AG20443 (cell line): ENCODE measurements around the gene KLC1.
A peak's percentile ranks its signal among the peaks of the same experiment; 100 is the strongest.

Experiments used
- DNase-seq: peaks from one replicate; pipeline ENCODE4 v3.0.0; 2012; ENCODE audit warnings: low spot score, mixed read lengths

Gene KLC1

DNA sequence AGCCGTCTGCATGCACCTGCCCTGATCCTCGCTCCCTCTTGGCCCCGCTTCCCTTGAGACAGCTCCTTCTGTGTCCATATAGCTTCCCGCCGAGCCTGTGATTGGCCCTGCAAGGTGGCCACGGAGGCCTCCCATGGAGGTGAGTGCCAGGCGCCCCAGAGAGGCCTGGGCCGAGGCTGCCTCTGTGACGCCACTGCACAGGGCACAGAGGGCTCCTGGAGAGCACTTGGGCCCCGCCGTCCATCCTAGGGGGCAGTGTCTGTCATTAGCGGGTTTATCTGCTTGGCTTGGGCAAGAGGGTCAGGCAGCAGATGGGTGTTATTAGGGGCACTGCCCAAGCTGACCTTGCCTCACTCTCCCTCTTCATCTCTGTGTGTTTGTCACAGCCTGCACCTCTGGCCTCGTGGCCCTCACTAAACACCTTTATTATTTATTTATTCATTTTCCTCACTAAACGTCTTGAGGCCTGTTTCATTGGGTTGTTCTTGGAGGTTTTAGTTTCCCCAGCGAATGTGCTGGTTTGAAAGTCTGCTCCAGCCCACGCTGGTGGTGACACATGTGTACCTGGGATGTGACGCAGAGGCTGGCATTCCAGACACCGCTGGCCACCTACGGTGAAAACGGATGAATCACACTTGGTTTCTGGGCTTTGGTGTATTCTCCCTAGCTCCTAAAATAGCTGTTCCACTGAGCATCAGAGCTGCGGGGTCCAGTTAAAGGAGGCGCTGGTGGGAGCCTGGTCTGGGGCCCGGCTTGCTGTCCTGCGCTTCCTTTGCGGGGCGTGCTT is 92.5 kb downstream of the KLC1 start:
- peak; percentile 29 for DNase-seq

- DNase-seq: no peak
These were observed 94.7 kb downstream of the KLC1 start for GRCh38 chr14:103723748-103724081.

DNA sequence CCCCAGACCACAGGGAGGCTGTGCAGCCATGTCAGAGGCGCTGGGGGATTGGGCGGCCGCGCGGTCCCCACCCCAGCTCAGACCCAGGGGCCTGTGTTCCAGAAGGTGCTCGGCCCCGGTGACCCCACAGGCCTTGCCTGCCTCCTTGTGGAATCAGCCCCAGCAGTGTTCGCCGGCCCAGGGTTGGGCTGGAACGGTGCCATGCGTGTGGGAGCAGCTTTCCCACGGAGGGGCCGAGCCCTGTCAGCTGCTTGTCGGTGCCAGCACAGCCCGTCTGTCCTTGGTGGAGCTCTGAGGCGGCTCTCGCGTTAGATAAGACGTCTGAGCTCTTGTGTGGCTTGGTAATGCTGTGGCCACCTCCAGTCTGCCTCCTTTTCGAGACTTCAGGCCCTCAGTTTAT is 95.1 kb downstream of the KLC1 start:
- DNase-seq: peak; percentile 53

- no peak for DNase-seq
These were observed 96.1 kb downstream of the KLC1 start for GRCh38 chr14:103725001-103725682.

DNA sequence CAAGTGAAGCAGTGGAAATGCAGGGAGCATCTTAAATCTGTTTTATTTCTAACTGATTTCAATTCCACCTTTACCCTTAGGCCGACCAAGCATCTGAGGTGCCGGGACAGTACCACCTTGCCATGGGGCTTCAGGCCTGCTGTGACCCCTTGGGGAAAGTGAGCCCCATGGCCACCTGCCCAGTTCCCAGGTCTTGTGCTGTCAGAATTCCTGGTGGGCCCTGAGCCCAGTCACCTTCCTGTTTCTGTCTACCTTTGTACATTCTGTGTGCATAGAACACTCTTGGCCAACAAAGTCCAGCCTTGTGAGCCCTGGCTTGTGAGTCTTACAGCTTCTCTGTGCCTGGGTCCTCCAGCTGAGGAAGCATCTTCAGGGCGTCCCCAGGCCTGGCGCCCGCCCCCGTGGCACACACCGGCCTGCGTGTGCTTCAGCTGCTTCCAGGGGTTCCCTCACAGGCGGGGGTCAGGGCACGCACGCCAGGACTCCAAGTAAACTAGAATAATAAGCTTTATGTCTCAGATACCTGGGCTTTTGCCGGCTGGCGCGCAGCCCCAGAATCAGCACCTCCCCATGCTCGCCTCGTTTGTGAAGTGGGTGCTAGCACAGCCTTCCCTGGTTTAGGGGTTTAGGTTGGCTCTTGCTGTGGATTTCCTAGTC is 96.9 kb downstream of the KLC1 start:
- no peak for DNase-seq

DNA sequence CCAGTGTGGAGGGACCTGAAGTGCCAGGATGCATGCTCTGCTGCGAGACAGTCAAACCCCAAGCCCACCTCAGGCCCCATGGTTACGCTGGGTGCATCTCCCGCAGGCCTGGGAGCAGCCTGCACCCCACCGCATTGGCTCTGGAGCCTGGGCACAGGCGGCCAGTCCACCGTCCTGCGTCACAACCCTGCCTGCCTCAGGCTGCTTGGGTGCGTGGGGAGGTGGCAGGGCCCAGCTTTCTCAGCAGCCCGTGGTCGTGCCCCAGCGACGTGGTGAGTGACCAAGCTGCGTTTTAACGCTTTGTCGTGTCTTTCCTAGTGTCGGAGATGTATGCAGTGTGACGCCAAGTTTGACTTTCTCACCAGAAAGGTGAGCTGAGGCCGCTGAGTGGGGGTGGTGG is 97.5 kb downstream of the KLC1 start:
- DNase-seq: no peak

DNA sequence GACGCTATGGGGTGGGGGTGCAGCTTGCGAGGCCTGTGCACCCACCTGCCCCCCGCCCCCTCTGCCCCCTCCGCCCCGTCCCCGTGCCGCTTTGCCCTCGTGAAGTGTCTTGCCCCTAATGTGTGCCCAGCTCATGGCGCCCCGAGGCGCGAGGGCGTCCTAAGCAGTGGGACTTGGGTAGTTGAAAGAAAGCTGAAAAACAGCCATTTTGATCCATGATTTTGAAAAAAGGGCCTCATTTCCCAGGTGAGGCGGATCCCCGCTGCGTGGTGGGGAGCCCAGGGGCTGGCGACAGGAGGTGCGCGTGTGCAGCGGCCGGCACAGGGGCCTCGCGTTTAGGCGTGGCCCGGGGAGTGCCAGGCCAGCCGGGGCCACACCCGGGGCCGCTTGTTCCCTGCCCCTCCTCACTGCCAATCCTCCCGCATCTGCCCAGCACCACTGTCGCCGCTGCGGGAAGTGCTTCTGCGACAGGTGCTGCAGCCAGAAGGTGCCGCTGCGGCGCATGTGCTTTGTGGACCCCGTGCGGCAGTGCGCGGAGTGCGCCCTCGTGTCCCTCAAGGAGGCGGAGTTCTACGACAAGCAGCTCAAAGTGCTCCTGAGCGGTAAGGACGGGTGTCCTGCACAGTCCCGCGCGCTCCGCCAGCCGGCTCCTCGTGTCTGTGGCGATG is 98.4 kb downstream of the KLC1 start:
- DNase-seq: no peak

- DNase-seq: no peak
These were observed 99.1 kb downstream of the KLC1 start for GRCh38 chr14:103728141-103728540.

DNA sequence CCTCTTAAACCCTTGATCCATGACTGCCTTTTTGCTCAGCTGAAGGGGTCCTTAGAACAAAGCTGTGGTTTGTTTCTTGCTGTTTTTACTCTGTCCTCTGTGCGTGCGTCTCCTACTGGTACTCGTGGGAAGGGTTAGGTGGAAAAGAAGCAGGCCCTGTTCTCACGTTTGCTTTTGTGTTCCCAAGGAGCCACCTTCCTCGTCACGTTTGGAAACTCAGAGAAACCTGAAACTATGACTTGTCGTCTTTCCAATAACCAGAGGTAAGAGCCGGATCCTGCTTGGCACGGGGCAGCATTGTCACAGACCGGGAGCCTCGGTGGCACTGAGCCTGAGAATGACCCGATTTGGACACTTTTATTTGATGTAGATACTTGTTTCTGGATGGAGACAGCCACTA is 99.7 kb downstream of the KLC1 start:
- DNase-seq: no peak

GRCh38 chr14:103729496-103730448 is 100.8 kb downstream of the KLC1 start:
- DNase-seq: no peak

- DNase-seq: no peak
These were observed 101.6 kb downstream of the KLC1 start for GRCh38 chr14:103730490-103731035.

DNA sequence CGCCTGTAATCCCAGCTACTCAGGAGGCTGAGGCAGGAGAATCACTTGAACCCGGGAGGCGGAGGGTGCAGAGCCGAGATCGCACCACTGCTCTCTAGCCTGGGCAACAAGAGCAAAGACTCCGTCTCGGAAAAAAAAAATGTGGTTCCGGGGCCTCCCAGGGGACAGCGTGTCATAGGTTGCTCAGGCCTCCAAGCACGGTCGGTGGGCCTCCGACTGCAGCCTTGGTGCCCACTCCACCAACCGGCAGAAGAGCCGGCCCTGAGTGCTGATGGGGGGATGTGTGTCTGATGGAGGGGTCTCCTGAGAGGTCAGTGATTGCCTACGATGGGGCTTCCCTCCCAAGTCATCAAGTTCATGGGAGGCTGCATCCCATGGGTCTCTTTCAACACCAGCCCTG is 102.5 kb downstream of the KLC1 start:
- DNase-seq: no peak

GRCh38 chr14:103731916-103732867 is 103.2 kb downstream of the KLC1 start:
- DNase-seq: no peak

DNA sequence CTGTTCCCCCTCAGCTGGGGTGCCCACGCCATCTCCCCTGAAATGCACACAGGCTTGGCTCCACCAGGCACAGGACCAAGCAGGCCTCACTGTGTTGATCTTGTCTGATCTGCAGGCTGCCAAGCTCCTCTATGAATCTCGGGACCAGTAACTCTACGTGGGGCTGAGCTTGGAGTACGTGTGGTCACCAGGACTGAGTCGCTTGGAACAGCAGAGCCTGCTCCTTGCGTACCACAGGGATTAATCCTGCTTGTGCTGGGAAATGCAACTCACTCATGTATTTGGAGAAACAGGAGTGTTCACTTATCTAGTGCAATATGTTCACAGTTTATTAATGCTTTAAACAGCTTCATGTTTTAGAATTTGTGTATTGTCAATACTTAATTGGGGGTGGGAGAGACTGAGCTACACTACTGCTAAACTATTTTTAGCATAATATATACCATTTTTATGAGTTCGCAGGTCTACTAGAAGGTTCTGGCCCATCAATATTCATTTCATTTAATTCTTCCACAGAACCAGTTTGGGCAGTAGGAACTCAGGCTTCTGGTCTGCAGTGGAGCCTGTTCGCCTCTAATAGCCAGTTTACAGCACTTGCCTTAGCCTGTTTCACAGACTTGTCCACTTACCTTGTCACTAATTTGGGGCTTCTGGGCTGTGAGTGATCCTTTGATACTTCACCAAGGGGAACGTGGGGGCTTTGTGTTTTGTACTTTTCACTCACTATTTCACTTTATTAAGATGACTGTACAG is 104.0 kb downstream of the KLC1 start:
- no peak for DNase-seq

DNA sequence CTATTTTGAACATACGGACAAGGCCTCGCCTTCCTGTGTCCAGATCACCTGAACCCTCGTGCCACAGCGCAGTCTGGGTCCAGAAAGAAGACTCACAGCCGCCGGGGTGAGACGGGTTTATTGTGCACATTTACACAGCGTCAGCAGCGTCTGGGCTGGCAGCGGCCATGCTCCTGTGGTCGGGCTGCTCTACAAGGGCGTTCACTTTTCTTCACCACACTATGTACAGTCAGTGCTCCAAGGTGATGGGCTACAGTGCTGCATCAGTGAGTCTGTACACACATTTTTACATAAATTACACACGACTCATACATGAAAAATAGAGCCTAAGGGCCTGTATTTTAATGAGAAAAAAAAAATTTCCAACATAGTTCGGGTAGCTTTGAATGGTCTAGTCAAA is 104.6 kb downstream of the KLC1 start:
- no peak for DNase-seq

DNA sequence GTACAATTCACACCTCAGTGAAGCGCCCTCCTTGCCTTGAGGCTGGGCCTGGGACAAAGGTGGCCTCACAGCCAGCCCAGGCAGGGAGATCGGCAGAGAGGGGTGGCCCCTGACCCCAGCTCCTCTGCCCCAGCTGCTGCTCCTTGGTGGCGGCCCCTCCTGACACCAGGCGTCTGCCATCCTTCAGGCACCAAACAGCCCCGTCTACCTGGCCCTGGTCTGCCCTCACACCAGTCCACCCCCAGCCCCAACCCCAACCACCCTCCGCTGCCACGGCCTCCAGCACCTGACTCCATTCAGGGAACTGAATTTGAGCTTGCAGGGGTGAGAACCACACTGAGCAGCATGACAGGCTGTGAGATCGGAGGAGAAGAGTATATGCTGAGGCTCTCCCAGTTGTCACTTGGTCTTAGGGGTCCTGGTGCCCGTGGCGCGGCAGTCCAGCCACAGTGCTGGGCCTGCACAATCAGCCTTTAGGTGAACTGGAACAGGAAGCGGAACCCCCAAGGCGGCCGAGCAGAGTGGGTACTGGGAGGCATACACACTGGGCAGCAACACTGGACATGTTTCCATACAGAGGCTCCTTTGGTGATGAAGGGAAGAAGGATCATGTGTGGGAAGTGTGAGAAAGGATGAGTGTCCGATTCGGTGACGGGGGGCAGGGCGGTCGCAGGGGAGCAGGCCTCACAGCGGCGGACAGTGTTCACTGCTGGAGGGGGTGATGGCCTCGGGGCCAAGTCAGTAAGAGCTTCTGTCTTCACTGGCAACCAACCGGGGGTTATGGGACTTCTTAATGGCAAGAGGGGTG is 105.3 kb downstream of the KLC1 start:
- DNase-seq: no peak

- no peak for DNase-seq
These were observed 106.0 kb downstream of the KLC1 start for GRCh38 chr14:103735022-103735421.

- no peak for DNase-seq
These were observed 106.4 kb downstream of the KLC1 start for GRCh38 chr14:103735439-103735814.
